Nephron progenitor cell (in vitro differentiated cells): ENCODE measurements around the gene CSDE1.

Source experiments
- DNase-seq: peaks from one replicate; pipeline ENCODE4 v3.0.0; 2021
- H3K27ac Mint-ChIP-seq: 2 replicates; pipeline ENCODE4 v1.8.0; 2021; ENCODE audit warnings: mild to moderate bottlenecking, moderate library complexity, mixed read lengths
- H3K27me3 Mint-ChIP-seq: 2 replicates; pipeline ENCODE4 v1.8.0; 2021; ENCODE audit warnings: mild to moderate bottlenecking, low read depth, mixed read lengths; ENCODE audit not compliant: poor library complexity
- H3K36me3 Mint-ChIP-seq: 2 replicates; pipeline ENCODE4 v1.8.0; 2021; ENCODE audit warnings: low read depth, mixed read lengths
- H3K4me1 Mint-ChIP-seq: 2 replicates; pipeline ENCODE4 v1.8.0; 2021; ENCODE audit warnings: mixed read lengths
- H3K4me3 Mint-ChIP-seq: 2 replicates; pipeline ENCODE4 v1.8.0; 2021; ENCODE audit warnings: mild to moderate bottlenecking, moderate library complexity, mixed read lengths
- H3K9me3 Mint-ChIP-seq: 2 replicates; pipeline ENCODE4 v1.8.0; 2021; ENCODE audit warnings: mild to moderate bottlenecking, moderate library complexity, mixed read lengths
- TF ChIP-seq, protein P1 (sequence below): fragments of 200-600 bp; sonication (generic); IDR thresholded peaks from 2 replicates; pipeline ENCODE4 v1.5.0; 2021; ENCODE audit warnings: antibody characterized with exemption

CSDE1 gene

GRCh38 chr1:114702737-114703136 is 55.0 kb downstream of the CSDE1 start:
- Mint-ChIP-seq H3K4me1 (no peaks in the 10 kb centered on the region), H3K27me3 (peaks cover 22% of the 10 kb centered on the region), H3K4me3 (no peak overlapping the region), H3K27ac (no peak overlapping the region), H3K36me3 (peaks cover 13% of the 10 kb centered on the region), H3K9me3 (no peaks in the 10 kb centered on the region)
- DNase-seq = no peak
- TF ChIP-seq, protein P1, sequence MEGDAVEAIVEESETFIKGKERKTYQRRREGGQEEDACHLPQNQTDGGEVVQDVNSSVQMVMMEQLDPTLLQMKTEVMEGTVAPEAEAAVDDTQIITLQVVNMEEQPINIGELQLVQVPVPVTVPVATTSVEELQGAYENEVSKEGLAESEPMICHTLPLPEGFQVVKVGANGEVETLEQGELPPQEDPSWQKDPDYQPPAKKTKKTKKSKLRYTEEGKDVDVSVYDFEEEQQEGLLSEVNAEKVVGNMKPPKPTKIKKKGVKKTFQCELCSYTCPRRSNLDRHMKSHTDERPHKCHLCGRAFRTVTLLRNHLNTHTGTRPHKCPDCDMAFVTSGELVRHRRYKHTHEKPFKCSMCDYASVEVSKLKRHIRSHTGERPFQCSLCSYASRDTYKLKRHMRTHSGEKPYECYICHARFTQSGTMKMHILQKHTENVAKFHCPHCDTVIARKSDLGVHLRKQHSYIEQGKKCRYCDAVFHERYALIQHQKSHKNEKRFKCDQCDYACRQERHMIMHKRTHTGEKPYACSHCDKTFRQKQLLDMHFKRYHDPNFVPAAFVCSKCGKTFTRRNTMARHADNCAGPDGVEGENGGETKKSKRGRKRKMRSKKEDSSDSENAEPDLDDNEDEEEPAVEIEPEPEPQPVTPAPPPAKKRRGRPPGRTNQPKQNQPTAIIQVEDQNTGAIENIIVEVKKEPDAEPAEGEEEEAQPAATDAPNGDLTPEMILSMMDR = no peak

- peaks cover 22% of the 10 kb centered on the region for H3K27me3 Mint-ChIP-seq
- TF ChIP-seq, protein P1 = no peak
- H3K36me3 Mint-ChIP-seq = peaks cover 5% of the 10 kb centered on the region
- H3K4me3 Mint-ChIP-seq = no peak overlapping the region
- H3K27ac Mint-ChIP-seq = no peak overlapping the region
- H3K9me3 Mint-ChIP-seq = no peaks in the 10 kb centered on the region
- DNase-seq = no peak
- no peaks in the 10 kb centered on the region for H3K4me1 Mint-ChIP-seq
Measured at GRCh38 chr1:114701931-114702330, 55.9 kb downstream of the CSDE1 start.

- no peaks in the 10 kb centered on the region for H3K36me3 Mint-ChIP-seq
- DNase-seq = no peak
- no peaks in the 10 kb centered on the region for H3K4me1 Mint-ChIP-seq
- H3K27me3 Mint-ChIP-seq = peaks cover 25% of the 10 kb centered on the region
- TF ChIP-seq, protein P1 = no peak
- no peaks in the 10 kb centered on the region for H3K9me3 Mint-ChIP-seq
- H3K27ac Mint-ChIP-seq = no peak overlapping the region
- H3K4me3 Mint-ChIP-seq = no peak overlapping the region
Measured at GRCh38 chr1:114700036-114700600, 57.7 kb downstream of the CSDE1 start.

- DNase-seq = no peak
- TF ChIP-seq, protein P1 = no peak
- Mint-ChIP-seq H3K36me3 (no peaks in the 10 kb centered on the region), H3K27me3 (peaks cover 25% of the 10 kb centered on the region), H3K4me1 (no peaks in the 10 kb centered on the region), H3K4me3 (no peak overlapping the region), H3K9me3 (no peaks in the 10 kb centered on the region), H3K27ac (no peak overlapping the region)
Measured at GRCh38 chr1:114696810-114697209, 61.0 kb downstream of the CSDE1 start.

GRCh38 chr1:114695430-114696058 is 62.2 kb downstream of the CSDE1 start, which contains the start of gene AMPD1:
Gene AMPD1, minus strand, starts transcription at chr1:114695546. Its CDS starts 75 bp downstream, at chr1:114695471.
- no peak for DNase-seq
- Mint-ChIP-seq H3K27ac (no peak within 1 kb of the TSS), H3K4me1 (no peaks in the 10 kb centered on the region), H3K4me3 (no peak within 1 kb of the TSS), H3K9me3 (no peaks in the 10 kb centered on the region), H3K27me3 (peaks cover 17% of the 10 kb centered on the region), H3K36me3 (no peaks in the 10 kb centered on the region)
- TF ChIP-seq, protein P1 = no peak
